ENCODE results near the gene FTL.

- TF ChIP-seq CTCF (IDR thresholded peaks at IDR 0.05; ENCODE audit: low read depth, low read length, missing input control) (no peak), GABPA (IDR thresholded peaks at IDR 0.05 in 1 of 2, conservative IDR thresholded peaks at IDR 0.05 in 1 of 2) (no peak), MAX (IDR thresholded peaks at IDR 0.05) (no peak), RAD21 (IDR thresholded peaks at IDR 0.05) (no peak), TAF1 (conservative IDR thresholded peaks at IDR 0.05) (no peak), ZBTB33 (IDR thresholded peaks at IDR 0.05) (no peak), RXRA (IDR thresholded peaks at IDR 0.05) (no peak), SP1 (IDR thresholded peaks at IDR 0.05) (no peak), ATF3 (IDR thresholded peaks at IDR 0.05) (no peak), REST (IDR thresholded peaks at IDR 0.05) (no peak), FOXA1 (IDR thresholded peaks at IDR 0.05) (no peak), YY1 (IDR thresholded peaks at IDR 0.05) (no peak), EGR1 (IDR thresholded peaks at IDR 0.05; ENCODE audit: low read depth in 2 of 2) (no peak)
These were observed 42.3 kb upstream of the FTL start for GRCh38 chr19:48922548-48923490.
